Ishikawa (cell line): ENCODE results near the gene VTCN1.

Experiments used
- CEBPB ChIP-seq: IDR thresholded peaks from 2 replicates; pipeline ENCODE4 v1.6.1; 2012
- CREB1 ChIP-seq: IDR thresholded peaks from 2 replicates; pipeline ENCODE4 v1.6.1; 2012; ENCODE audit warnings: low read depth
- EP300 ChIP-seq: IDR thresholded peaks from 2 replicates; pipeline ENCODE4 v1.6.1; 2012; ENCODE audit warnings: borderline replicate concordance
- NFIC ChIP-seq: IDR thresholded peaks from 2 replicates; pipeline ENCODE4 v1.6.1; 2012
- RAD21 ChIP-seq: IDR thresholded peaks from 2 replicates; pipeline ENCODE4 v1.6.1; 2012; ENCODE audit warnings: low read depth
- TAF1 ChIP-seq: IDR thresholded peaks from 2 replicates; pipeline ENCODE4 v1.6.1; 2012; ENCODE audit warnings: low read depth, mild to moderate bottlenecking
- TEAD4 ChIP-seq: IDR thresholded peaks from 2 replicates; pipeline ENCODE4 v1.6.1; 2012
- TF ChIP-seq, protein P1 (sequence below): IDR thresholded peaks from 2 replicates; pipeline ENCODE4 v1.6.1; 2012; ENCODE audit warnings: low read depth, mild to moderate bottlenecking

- TF ChIP-seq CEBPB, result no peak
- no peak for TF ChIP-seq EP300
- TF ChIP-seq RAD21, result no peak
- no peak for TF ChIP-seq TAF1
- TF ChIP-seq, protein P1, sequence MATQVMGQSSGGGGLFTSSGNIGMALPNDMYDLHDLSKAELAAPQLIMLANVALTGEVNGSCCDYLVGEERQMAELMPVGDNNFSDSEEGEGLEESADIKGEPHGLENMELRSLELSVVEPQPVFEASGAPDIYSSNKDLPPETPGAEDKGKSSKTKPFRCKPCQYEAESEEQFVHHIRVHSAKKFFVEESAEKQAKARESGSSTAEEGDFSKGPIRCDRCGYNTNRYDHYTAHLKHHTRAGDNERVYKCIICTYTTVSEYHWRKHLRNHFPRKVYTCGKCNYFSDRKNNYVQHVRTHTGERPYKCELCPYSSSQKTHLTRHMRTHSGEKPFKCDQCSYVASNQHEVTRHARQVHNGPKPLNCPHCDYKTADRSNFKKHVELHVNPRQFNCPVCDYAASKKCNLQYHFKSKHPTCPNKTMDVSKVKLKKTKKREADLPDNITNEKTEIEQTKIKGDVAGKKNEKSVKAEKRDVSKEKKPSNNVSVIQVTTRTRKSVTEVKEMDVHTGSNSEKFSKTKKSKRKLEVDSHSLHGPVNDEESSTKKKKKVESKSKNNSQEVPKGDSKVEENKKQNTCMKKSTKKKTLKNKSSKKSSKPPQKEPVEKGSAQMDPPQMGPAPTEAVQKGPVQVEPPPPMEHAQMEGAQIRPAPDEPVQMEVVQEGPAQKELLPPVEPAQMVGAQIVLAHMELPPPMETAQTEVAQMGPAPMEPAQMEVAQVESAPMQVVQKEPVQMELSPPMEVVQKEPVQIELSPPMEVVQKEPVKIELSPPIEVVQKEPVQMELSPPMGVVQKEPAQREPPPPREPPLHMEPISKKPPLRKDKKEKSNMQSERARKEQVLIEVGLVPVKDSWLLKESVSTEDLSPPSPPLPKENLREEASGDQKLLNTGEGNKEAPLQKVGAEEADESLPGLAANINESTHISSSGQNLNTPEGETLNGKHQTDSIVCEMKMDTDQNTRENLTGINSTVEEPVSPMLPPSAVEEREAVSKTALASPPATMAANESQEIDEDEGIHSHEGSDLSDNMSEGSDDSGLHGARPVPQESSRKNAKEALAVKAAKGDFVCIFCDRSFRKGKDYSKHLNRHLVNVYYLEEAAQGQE, result no peak
- no peak for TF ChIP-seq CREB1
- TF ChIP-seq TEAD4, result no peak
- no peak for TF ChIP-seq NFIC
These were observed 95.8 kb downstream of the VTCN1 start for GRCh38 chr1:117114877-117115276.
